HG02981 (cell line): Measurements from ENCODE around the gene AFAP1L1.
A peak's percentile ranks its signal among the peaks of the same experiment; 100 is the strongest.
"Not testable (repeated sequence)": the region's sequence is repeated elsewhere in the genome, so short reads cannot be mapped to it uniquely, and the experiment has no call there.

Experiments used
- ATAC-seq: cut with Tn5 transposase; IDR thresholded peaks from one replicate; pipeline ENCODE4 v1.9.1; 2021; ENCODE audit warnings: mild to moderate bottlenecking, moderate library complexity; ENCODE audit not compliant: unreplicated experiment

AFAP1L1 gene

GRCh38 chr5:149260761-149261160 is 10.9 kb upstream of the AFAP1L1 start:
- no peak for ATAC-seq

DNA sequence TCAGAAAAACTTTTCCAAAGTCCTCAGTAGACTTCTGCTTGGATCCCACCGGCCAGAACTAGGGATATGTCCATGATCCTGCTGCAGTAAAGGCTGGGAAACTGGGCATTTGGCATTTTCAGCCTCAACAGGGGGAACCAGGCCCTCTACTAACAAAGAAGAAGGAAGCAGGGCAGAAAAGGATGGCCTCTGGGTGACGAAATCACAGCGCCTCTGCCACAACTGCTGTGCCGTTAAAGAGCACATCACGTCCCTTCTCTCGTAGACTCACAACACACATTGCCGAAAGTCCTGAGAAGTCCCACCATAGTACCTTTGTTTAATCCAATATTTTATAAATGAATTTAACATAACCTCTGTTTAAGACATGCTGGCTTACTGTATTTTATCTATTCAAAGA is 10.4 kb upstream of the AFAP1L1 start:
- no peak for ATAC-seq

DNA sequence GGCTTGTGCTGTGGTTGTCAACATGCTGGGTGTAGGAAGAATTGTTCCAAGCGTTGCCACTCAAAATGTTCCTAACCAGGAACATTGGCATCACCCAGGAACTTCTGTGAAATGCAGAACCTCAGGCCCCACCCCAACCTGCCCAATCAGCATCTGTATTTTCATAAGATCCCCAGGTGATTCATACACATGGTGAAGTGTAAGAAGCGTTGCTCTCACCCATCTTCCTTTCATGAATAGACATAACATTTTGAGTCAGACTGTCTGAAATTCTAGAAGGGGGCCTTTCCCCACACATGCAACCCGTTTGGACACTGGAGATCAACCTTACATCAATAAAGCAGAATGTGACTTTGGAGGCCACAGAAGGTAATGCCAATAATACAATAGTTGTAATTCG is 9.3 kb upstream of the AFAP1L1 start:
- ATAC-seq: no peak

GRCh38 chr5:149264439-149265067 is 7.1 kb upstream of the AFAP1L1 start:
- peak; percentile 88 for ATAC-seq

DNA sequence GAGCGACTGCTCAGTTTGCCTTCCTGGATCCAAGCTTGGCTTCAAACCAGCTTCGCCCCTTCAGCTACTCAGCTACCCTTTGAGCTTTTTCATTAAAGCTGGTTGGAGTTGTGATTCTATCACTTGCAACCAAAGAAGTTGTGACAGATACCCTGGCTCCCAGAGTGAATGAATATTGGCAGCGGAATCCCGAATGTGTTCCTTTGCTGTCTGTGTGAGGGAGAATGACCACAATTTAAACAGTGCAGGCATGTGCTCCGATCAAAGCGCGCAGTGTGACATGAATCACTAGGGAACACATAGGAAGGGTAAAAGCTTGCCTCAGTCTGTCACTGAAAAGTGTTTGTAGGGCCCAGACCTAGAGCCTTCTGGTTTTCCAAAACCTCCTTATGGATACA is 6.6 kb upstream of the AFAP1L1 start:
- no peak for ATAC-seq

- no peak for ATAC-seq
Observed at GRCh38 chr5:149265597-149265996, 6.1 kb upstream of the AFAP1L1 start.

DNA sequence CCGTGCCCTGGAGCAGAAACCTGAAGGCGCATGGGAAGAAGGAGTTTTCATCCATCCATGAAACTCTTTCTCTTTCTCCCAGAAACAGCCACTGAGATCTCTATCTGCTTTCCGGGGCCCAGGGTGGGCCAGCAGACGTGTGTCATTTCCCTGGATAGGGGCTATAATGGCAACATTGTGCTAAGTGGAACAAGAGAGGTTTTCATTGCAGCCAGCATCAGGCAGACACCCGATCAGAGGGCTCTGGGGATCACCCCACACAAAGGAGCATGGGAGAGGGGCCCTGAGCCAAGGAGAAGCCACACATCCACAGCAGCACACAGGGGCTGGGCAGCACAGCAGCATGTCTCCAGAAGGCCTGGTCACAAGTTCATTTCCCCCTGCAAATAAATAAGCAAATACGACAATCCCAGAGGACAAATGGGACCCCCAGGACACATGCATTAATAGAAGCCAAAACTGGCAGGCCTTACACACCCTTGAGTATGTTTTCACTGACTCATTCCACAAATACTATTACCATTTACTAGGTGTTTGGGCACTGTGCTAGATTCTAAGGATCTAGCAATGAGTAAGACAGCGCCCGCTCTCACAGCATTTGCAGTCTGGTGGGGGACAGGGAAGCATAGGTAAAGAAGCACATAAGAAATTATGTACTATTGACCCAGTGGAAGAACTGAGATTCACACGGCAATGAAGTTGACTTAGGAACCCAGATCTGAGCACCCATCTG is 4.3 kb upstream of the AFAP1L1 start:
- no peak for ATAC-seq

- ATAC-seq: no peak
Observed at GRCh38 chr5:149268928-149269557, 2.6 kb upstream of the AFAP1L1 start.

GRCh38 chr5:149271195-149271715 is 404 bp upstream of the AFAP1L1 start:
- no peak for ATAC-seq

DNA sequence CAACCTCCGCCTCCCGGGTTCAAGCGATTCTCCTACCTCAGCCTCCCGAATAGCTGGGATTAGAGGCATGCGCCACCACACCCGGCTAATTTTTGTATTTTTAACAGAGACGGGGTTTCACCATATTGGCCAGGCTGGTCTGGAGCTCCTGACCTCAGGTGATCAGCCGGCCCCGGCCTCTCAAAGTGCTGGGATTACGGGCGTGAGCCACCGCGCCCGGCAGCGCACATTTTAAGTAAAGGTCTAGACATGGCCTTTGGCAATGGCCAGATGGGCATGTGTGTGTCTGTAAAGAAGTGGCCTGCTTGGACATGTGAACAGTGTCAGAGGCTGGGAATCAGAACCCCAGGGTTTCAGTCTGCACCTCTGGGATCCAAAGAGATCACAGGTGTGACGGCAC is 1.1 kb downstream of the AFAP1L1 start:
- ATAC-seq: not testable (repeated sequence)

DNA sequence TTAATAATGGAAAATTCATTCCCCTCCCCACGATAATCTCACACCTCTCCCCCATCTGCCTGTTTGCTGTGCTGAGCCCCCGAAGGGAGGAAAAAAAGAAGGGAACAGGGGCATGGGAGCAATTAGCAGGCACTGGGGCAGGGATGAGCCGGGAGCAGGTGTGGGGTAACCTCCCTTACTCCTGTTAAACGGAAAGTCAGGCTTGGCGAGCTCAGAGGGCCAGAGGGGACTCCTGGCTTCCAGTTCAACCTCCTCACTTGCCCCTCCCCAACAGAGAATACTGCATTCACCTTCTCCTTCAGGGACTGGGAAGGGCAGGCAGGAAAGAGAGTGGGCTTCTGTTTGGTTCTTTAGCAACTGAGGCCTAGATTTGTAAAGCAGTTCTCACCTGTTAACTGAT is 1.6 kb downstream of the AFAP1L1 start:
- ATAC-seq: no peak

GRCh38 chr5:149273950-149274349 is 2.3 kb downstream of the AFAP1L1 start:
- ATAC-seq: no peak

GRCh38 chr5:149274939-149275338 is 3.3 kb downstream of the AFAP1L1 start:
- no peak for ATAC-seq

GRCh38 chr5:149277801-149278200 is 6.1 kb downstream of the AFAP1L1 start:
- no peak for ATAC-seq

GRCh38 chr5:149278451-149279210 is 7.0 kb downstream of the AFAP1L1 start:
- no peak for ATAC-seq

DNA sequence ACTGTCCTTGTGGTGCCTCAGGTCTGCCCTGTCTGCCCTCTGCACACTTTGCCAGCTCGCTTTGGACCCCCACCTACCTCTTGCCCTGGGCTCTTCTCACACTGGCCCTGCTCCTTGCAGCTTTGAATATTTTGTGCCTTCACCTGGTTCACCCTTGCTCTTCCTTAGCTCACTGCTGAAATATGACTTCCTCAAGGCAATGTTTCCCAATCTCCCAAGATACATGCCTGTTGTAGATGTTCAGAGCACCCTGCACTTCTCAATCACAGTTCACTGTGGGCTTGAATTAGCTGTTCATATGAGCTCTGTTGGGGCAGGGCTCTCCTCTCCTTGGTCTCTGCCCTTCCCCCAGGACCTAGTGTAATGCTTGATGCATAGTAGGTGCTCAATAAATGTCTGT is 8.0 kb downstream of the AFAP1L1 start:
- ATAC-seq: no peak

DNA sequence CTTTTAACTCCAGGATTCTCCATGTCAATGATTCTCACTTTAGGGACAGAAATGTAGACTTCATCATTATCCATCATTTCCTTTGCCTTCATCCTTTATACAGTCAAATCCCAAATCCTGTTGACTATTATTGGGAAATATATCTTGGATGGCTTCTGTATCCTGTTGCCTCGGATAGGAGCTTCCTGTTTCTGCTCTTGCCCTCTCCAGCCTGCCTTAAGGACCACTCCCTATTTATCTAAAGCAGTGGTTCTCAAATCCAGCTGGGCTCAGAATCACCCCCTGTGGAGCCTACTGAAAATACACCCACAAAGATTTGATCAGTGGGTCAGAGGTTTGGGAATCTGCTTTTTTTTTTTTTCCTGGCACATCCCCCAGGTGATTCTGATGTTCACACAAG is 8.5 kb downstream of the AFAP1L1 start:
- ATAC-seq: no peak

- no peak for ATAC-seq
Observed at GRCh38 chr5:149280802-149281201, 9.1 kb downstream of the AFAP1L1 start.

GRCh38 chr5:149282027-149282965 is 10.6 kb downstream of the AFAP1L1 start:
- no peak for ATAC-seq

- ATAC-seq: no peak
Observed at GRCh38 chr5:149282966-149283332, 11.3 kb downstream of the AFAP1L1 start.
